H1 (cell line): Measurements from ENCODE around the gene MC5R. TPM values are rescaled to one million over a fixed set of nuclear protein-coding genes. Genes with fewer than 3 reads are reported as not detected.
A peak's percentile ranks its signal among the peaks of the same experiment; 100 is the strongest.

Experiments
- CTCF ChIA-PET: fragments of 300-600 bp; sonication (Branson Sonifier 250); formaldehyde crosslinking; loops from one replicate; lab custom pipeline; 2021; ENCODE audit not compliant: partially characterized antibody; lab: Charles Lee
- POLR2A ChIA-PET: fragments of 300-600 bp; sonication (Branson Sonifier 250); formaldehyde crosslinking; loops from one replicate; lab custom pipeline; 2021; ENCODE audit warnings: inconsistent platforms; ENCODE audit not compliant: partially characterized antibody; lab: Charles Lee
- DNase-seq, 2 experiments: peaks; one replicate each; pipeline versions ENCODE4 v3.0.0 to v3.0.0-alpha.2; 2010 to 2022; ENCODE audit warnings: low spot score in 2 of 2, low read depth in 1 of 2, mixed read lengths in 1 of 2
- FAIRE-seq: peaks from 2 replicates; lab custom pipeline; 2011; peaks lifted over from hg19 to GRCh38; lab: Jason Lieb, UNC
- H2AFZ ChIP-seq: 2 replicates; pipeline ENCODE4 v1.8.1; 2012; ENCODE audit warnings: low read length, inconsistent platforms
- H2AK5ac ChIP-seq: 2 replicates; pipeline ENCODE4 v1.6.1; 2013; ENCODE audit warnings: low read depth, low read length
- H2BK120ac ChIP-seq: replicated peaks from 2 replicates; pipeline ENCODE3; 2013; ENCODE audit warnings: low read depth, low read length, inconsistent platforms
- H2BK12ac ChIP-seq: 2 replicates; pipeline ENCODE4 v1.6.1; 2013; ENCODE audit warnings: low read depth, low read length
- H2BK15ac ChIP-seq: 2 replicates; pipeline ENCODE4 v1.6.1; 2013; ENCODE audit warnings: low read length
- H2BK20ac ChIP-seq: 2 replicates; pipeline ENCODE4 v1.6.1; 2013; ENCODE audit warnings: low read length
- H2BK5ac ChIP-seq: 2 replicates; pipeline ENCODE4 v1.6.1; 2013; ENCODE audit warnings: low read depth, low read length
- H3K14ac ChIP-seq: 2 replicates; pipeline ENCODE4 v1.6.1; 2013; ENCODE audit warnings: inconsistent platforms; ENCODE audit not compliant: insufficient read length
- H3K18ac ChIP-seq: 2 replicates; pipeline ENCODE4 v1.6.1; 2013; ENCODE audit warnings: low read length; ENCODE audit errors: extremely low read depth
- H3K23ac ChIP-seq: 2 replicates; pipeline ENCODE4 v1.6.1; 2013; ENCODE audit warnings: inconsistent platforms; ENCODE audit not compliant: insufficient read length
- H3K23me2 ChIP-seq: 2 replicates; pipeline ENCODE4 v1.6.1; 2013; ENCODE audit warnings: low read depth, low read length
- H3K27ac ChIP-seq: 2 replicates; pipeline ENCODE4 v1.6.1; 2011; ENCODE audit warnings: low read depth, low read length, inconsistent platforms
- H3K27me3 ChIP-seq, 4 experiments: replicated peaks in 1 of 4; 1 replicate in 1 of 4; 2 replicates in 3 of 4; pipeline versions ENCODE4 v1.6.1 to v1.8.1; 2011 to 2013; ENCODE audit warnings: low read length in 3 of 4, mild to moderate bottlenecking in 3 of 4, inconsistent platforms in 2 of 4, mixed read lengths in 2 of 4, moderate library complexity in 1 of 4; ENCODE audit not compliant: control insufficient read depth in 3 of 4, insufficient read depth in 3 of 4; ENCODE audit errors: extremely low read depth in 1 of 4
- H3K36me3 ChIP-seq, 4 experiments: 2 replicates each; pipeline versions ENCODE4 v1.6.1 to v1.8.1; 2011 to 2013; ENCODE audit warnings: mild to moderate bottlenecking in 4 of 4, low read length in 3 of 4, moderate library complexity in 2 of 4, control low read depth in 1 of 4, inconsistent platforms in 1 of 4; ENCODE audit not compliant: insufficient read depth in 4 of 4, control insufficient read depth in 2 of 4
- H3K4ac ChIP-seq: replicated peaks from 2 replicates; pipeline ENCODE3; 2013; ENCODE audit warnings: low read length, low read depth, mixed read lengths, inconsistent platforms; ENCODE audit not compliant: insufficient read length
- H3K4me1 ChIP-seq, 4 experiments: replicated peaks in 1 of 4; 1 replicate in 1 of 4; 2 replicates in 3 of 4; pipeline versions ENCODE4 v1.6.1 to v1.8.1; 2011 to 2013; ENCODE audit warnings: low read length in 3 of 4, inconsistent platforms in 2 of 4, mixed read lengths in 1 of 4; ENCODE audit not compliant: insufficient read depth in 4 of 4, control insufficient read depth in 3 of 4
- H3K4me2 ChIP-seq, 2 experiments: 2 replicates each; pipeline versions ENCODE4 v1.6.1 to v1.8.1; 2011 to 2013; ENCODE audit warnings: low read depth in 2 of 2, low read length in 2 of 2, control low read depth in 1 of 2, inconsistent platforms in 1 of 2, mild to moderate bottlenecking in 1 of 2; ENCODE audit not compliant: insufficient read depth in 1 of 2
- H3K4me3 ChIP-seq, 4 experiments: fragments of 200-600, 300-600 bp in 1 of 4; sonication (generic), shearing (Covaris generic), sonication (Bioruptor Twin) in 1 of 4; 2 replicates each; pipeline versions ENCODE4 v1.5.1 to v1.8.1; 2011 to 2016; ENCODE audit warnings: low read length in 4 of 4, low read depth in 3 of 4, control low read depth in 2 of 4, inconsistent platforms in 2 of 4, mild to moderate bottlenecking in 2 of 4, mixed read lengths in 1 of 4, moderate library complexity in 1 of 4; ENCODE audit not compliant: insufficient read depth in 2 of 4; ENCODE audit errors: extremely low read depth in 1 of 4
- H3K56ac ChIP-seq: replicated peaks from 2 replicates; pipeline ENCODE3; 2013; ENCODE audit warnings: low read depth, mild to moderate bottlenecking, mixed read lengths, low read length, inconsistent platforms; ENCODE audit not compliant: insufficient read length
- H3K79me1 ChIP-seq: 2 replicates; pipeline ENCODE4 v1.6.1; 2013; ENCODE audit warnings: low read depth, low read length, control low read depth
- H3K79me2 ChIP-seq, 2 experiments: 2 replicates each; pipeline versions ENCODE4 v1.6.1 to v1.8.1; 2012 to 2013; ENCODE audit warnings: low read length in 2 of 2, mild to moderate bottlenecking in 2 of 2, inconsistent platforms in 1 of 2; ENCODE audit not compliant: insufficient read depth in 2 of 2, control insufficient read depth in 1 of 2
- H3K9ac ChIP-seq, 4 experiments: replicated peaks in 1 of 4; 1 replicate in 1 of 4; 2 replicates in 3 of 4; pipeline versions ENCODE4 v1.6.1 to v1.8.1; 2011 to 2013; ENCODE audit warnings: low read depth in 3 of 4, low read length in 3 of 4, control low read depth in 2 of 4, mild to moderate bottlenecking in 2 of 4, moderate library complexity in 2 of 4, inconsistent platforms in 1 of 4; ENCODE audit errors: extremely low read depth in 1 of 4
- H3K9me3 ChIP-seq, 2 experiments: 2 replicates each; pipeline versions ENCODE4 v1.6.1 to v1.8.1; 2012 to 2013; ENCODE audit warnings: mild to moderate bottlenecking in 2 of 2, moderate library complexity in 2 of 2, control low read depth in 1 of 2, inconsistent platforms in 1 of 2, low read depth in 1 of 2, low read length in 1 of 2, mixed read lengths in 1 of 2; ENCODE audit not compliant: insufficient read depth in 2 of 2
- H4K20me1 ChIP-seq, 2 experiments: replicated peaks in 1 of 2; 2 replicates each; pipeline versions ENCODE3 to v1.8.1; 2011 to 2013; ENCODE audit warnings: inconsistent platforms in 2 of 2, low read length in 2 of 2, mild to moderate bottlenecking in 1 of 2; ENCODE audit not compliant: insufficient read depth in 2 of 2, control insufficient read depth in 1 of 2
- H4K5ac ChIP-seq: 2 replicates; pipeline ENCODE4 v1.6.1; 2013; ENCODE audit warnings: low read length, low read depth, mixed read lengths, inconsistent platforms; ENCODE audit not compliant: insufficient read length
- H4K8ac ChIP-seq: 2 replicates; pipeline ENCODE4 v1.8.0; 2013; ENCODE audit warnings: mild to moderate bottlenecking, moderate library complexity, low read length, inconsistent platforms; ENCODE audit not compliant: insufficient read depth; ENCODE audit errors: extremely low read depth
- H4K91ac ChIP-seq: replicated peaks from 2 replicates; pipeline ENCODE3; 2013; ENCODE audit warnings: low read length, mixed read lengths, inconsistent platforms; ENCODE audit not compliant: insufficient read length
- POLR2AphosphoS5 ChIP-seq: IDR thresholded peaks from 2 replicates; pipeline ENCODE4 v1.6.1; 2011; ENCODE audit warnings: low read depth, low read length
- RAD21 ChIP-seq, 2 experiments: IDR thresholded peaks in 1 of 2; conservative IDR thresholded peaks in 1 of 2; 2 replicates each; pipeline ENCODE4 v1.6.1; 2011; ENCODE audit warnings: low read depth in 2 of 2, low read length in 2 of 2, improper control_type of control experiment in 1 of 2, inconsistent platforms in 1 of 2, mild to moderate bottlenecking in 1 of 2, moderate library complexity in 1 of 2
- TCF12 ChIP-seq: IDR thresholded peaks from 2 replicates; pipeline ENCODE4 v1.6.1; 2011; ENCODE audit warnings: low read depth, mild to moderate bottlenecking, low read length
- WGBS, 2 experiments: shearing (Covaris generic) in 1 of 2; methylation state at CpG; one replicate each; pipeline versions ENCODE4 v1.1.6 to v1.1.7; 2013 to 2015; ENCODE audit warnings: low lambda C conversion rate in 2 of 2, mixed read lengths in 2 of 2, inconsistent platforms in 1 of 2, low coverage in 1 of 2, missing lambda C conversion rate in 1 of 2; ENCODE audit not compliant: insufficient replicate concordance in 2 of 2, insufficient coverage in 1 of 2, insufficient read length in 1 of 2; ENCODE audit errors: extremely low coverage in 1 of 2, missing lambda C conversion rate in 1 of 2; 5-methylcytosine and 5-hydroxymethylcytosine counted together
- polyA plus RNA-seq, 7 experiments: library from polyadenylated mRNA; depleted of rRNA in 3 of 7; stranded (reverse) in 5 of 7; unstranded in 2 of 7; fragments of >200 nt in 5 of 7; fragments of 200-250 nt in 2 of 7; gene quantifications; 1 replicate in 5 of 7; 2 replicates in 1 of 7; 4 replicates in 1 of 7; pipeline versions ENCODE4 v1.2.1 to v1.2.3, GENCODE V29; 2011 to 2013; ENCODE audit warnings: missing spikeins in 2 of 7, mixed read lengths in 2 of 7
- total RNA-seq: library from RNA; stranded (reverse); fragmentation: NEBNext Ultra II Directional; extraction: Animal tissue kit (Norgen Biotek cat#: 25700); gene quantifications from 2 replicates; pipeline ENCODE4 v1.2.1, GENCODE V29; 2021

Gene MC5R
- total and polyA plus RNA-seq, 2 of the 8 experiments (the other 6 are each of a cell fraction or from before 2014, with no cell fraction given), result 0.37 to 1.4 TPM

DNA sequence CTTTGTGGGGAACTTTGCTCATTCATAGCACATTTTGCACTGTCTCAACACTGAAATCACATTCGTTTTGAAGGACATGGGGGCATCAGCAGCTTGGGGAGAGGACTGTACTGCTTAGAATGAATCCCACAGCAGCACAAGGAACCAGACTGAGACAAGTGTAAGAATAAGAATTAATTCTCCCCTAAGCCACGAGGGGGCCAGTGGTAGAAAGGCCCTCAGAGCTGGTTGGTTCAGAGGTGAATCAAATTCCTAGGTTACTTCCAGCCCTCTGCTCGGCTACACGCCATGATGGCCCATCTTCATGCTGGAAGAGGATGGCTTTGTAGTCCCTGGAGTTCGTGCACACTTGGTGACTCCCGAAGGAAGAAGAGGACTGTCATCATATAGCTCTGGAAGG is 12.0 kb upstream of the MC5R start:
- H3K18ac ChIP-seq, result peak overlapping the region; percentile 15; the same call in 1 of the 2 replicates
- H2BK20ac ChIP-seq, result peak overlapping the region; percentile 98
- no peak overlapping the region for H3K56ac ChIP-seq
- no peaks in the 10 kb centered on the region for H3K36me3 ChIP-seq
- no peak overlapping the region for H4K8ac ChIP-seq
- no peak overlapping the region for H3K4me3 ChIP-seq
- H3K14ac ChIP-seq, result no peak overlapping the region
- DNase-seq (no peak), FAIRE-seq (no peak)
- 80% methylated on average over 6 of the region's 6 CpGs; no CpG with 5 or more reads in 1 of the 2 experiments for WGBS, 2 experiments
- peak overlapping the region; percentile 5; the same call in 1 of the 2 replicates for H2BK12ac ChIP-seq
- no peak overlapping the region for H3K27ac ChIP-seq
- no peaks in the 10 kb centered on the region for H3K27me3 ChIP-seq
- ChIA-PET POLR2A (interaction anchor here (0.8 to 1.4 kb wide), 3 partner anchors 11 to 275 kb away, joined by 3 read pairs; no protein-coding TSS in a partner anchor), CTCF (interaction anchor here (0.8 to 10.2 kb wide), 25 partner anchors 8 to 294 kb away, joined by 3 to 104 read pairs (median 5); partner anchors contain the start of gene MC5R)
- no peak overlapping the region for H3K4me2 ChIP-seq
- peak overlapping the region; percentile 86 for H4K91ac ChIP-seq
- peak overlapping the region; percentile 45 for H2BK120ac ChIP-seq
- peak overlapping the region; percentile 67; the same call in 1 of the 2 replicates for H2AK5ac ChIP-seq
- H3K4me1 ChIP-seq, result peaks cover 16 to 46% (median 33%) of the 10 kb centered on the region in 4 experiments
- H4K5ac ChIP-seq, result peak overlapping the region; percentile 50
- no peak overlapping the region for H3K9ac ChIP-seq
- H3K23ac ChIP-seq, result no peak overlapping the region
- H2BK5ac ChIP-seq, result peak overlapping the region; percentile 94; the same call in 1 of the 2 replicates
- H2AFZ ChIP-seq, result no peak overlapping the region
- H3K9me3 ChIP-seq, result no peaks in the 10 kb centered on the region
- no peak overlapping the region for H3K4ac ChIP-seq
- H3K23me2 ChIP-seq, result no peaks in the 10 kb centered on the region
- H3K79me1 ChIP-seq, result no peaks in the 10 kb centered on the region
- H3K79me2 ChIP-seq, result no peaks in the 10 kb centered on the region
- H2BK15ac ChIP-seq, result peak overlapping the region; percentile 36; the same call in 1 of the 2 replicates
- TF ChIP-seq TCF12 (no peak), POLR2AphosphoS5 (no peak), RAD21 (IDR thresholded peaks at IDR 0.05 in 1 of 2, conservative IDR thresholded peaks at IDR 0.05 in 1 of 2; ENCODE audit: low read depth in 2 of 2, low read length in 2 of 2) (0 out of 4 replicates have a peak, but pooled peaks have one; percentile 5 to 8)
- no peaks in the 10 kb centered on the region for H4K20me1 ChIP-seq
